Astrocyte (in vitro differentiated cells and primary cell): Measurements from ENCODE around the gene EYS.

Experiments
- EZH2 ChIP-seq: IDR thresholded peaks from 2 replicates; pipeline ENCODE4 v1.6.1; 2012; ENCODE audit warnings: mild to moderate bottlenecking, low read length, inconsistent platforms; ENCODE audit not compliant: insufficient read depth
- TF ChIP-seq, protein P1 (sequence below): IDR thresholded peaks from 2 replicates; pipeline ENCODE4 v1.5.1; 2011; ENCODE audit warnings: low read depth, mild to moderate bottlenecking, inconsistent platforms, low read length, moderate library complexity; ENCODE audit not compliant: insufficient read depth

DNA sequence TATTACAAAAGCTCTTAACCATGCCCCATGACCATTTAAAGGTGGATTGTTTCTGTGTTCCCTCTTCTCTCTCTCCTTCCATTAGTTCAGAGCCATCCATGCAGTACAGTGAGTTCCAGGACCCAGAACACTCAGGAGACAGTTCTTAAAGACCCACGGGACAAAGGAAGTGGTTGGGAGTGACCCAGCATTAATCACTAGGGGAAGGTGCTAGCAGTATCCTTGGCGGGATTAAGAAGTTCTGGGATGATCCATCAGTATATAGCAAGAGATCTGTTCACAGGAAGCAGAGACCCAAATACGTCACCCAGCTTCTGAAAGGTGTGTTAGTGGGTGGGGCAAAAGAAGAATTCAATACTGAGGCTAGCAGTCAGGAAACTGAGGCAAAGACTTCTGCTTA is 1917.3 kb downstream of the EYS start:
- TF ChIP-seq, protein P1, sequence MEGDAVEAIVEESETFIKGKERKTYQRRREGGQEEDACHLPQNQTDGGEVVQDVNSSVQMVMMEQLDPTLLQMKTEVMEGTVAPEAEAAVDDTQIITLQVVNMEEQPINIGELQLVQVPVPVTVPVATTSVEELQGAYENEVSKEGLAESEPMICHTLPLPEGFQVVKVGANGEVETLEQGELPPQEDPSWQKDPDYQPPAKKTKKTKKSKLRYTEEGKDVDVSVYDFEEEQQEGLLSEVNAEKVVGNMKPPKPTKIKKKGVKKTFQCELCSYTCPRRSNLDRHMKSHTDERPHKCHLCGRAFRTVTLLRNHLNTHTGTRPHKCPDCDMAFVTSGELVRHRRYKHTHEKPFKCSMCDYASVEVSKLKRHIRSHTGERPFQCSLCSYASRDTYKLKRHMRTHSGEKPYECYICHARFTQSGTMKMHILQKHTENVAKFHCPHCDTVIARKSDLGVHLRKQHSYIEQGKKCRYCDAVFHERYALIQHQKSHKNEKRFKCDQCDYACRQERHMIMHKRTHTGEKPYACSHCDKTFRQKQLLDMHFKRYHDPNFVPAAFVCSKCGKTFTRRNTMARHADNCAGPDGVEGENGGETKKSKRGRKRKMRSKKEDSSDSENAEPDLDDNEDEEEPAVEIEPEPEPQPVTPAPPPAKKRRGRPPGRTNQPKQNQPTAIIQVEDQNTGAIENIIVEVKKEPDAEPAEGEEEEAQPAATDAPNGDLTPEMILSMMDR, result no peak
- TF ChIP-seq EZH2, result no peak
